ENCODE measurements around the gene CA12. TPM values are rescaled to one million over a fixed set of nuclear protein-coding genes. Genes with fewer than 3 reads are reported as not detected.
A peak's percentile ranks its signal among the peaks of the same experiment; 100 is the strongest.

Gene CA12
- total and polyA plus RNA-seq, 2 donors (not counting 3 experiments of a cell fraction or from before 2014, with no cell fraction given): 1.1 to 5.9 TPM

- TF ChIP-seq FOS (IDR thresholded peaks at IDR 0.05; ENCODE audit: borderline replicate concordance, insufficient read depth, low read length): peak; percentile 68
- TF ChIP-seq CTCF (IDR thresholded peaks at IDR 0.05; ENCODE audit: extremely low read depth in 1 of 2, insufficient read depth in 1 of 2, low read depth in 1 of 2, low read length in 2 of 2): no peak
- TF ChIP-seq JUN (IDR thresholded peaks at IDR 0.05; ENCODE audit: borderline replicate concordance, insufficient read depth, insufficient read length, low read depth): peak; percentile 39
- no peak for TF ChIP-seq POLR2A (IDR thresholded peaks at IDR 0.05; ENCODE audit: low read depth, low read length)
- H3K9me1 ChIP-seq (replicated peaks; ENCODE audit: control insufficient read depth, extremely low read depth, insufficient read depth, low read length): no peaks in the 10 kb centered on the region
- no peaks in the 10 kb centered on the region for H3K9me3 ChIP-seq (replicated peaks; ENCODE audit: control insufficient read depth, insufficient read depth, low read length)
- dilution Hi-C loops (cut with MboI; ENCODE audit: extremely low pct_ligation_motif_present, low sequenced_read_pairs): no loop called here
- ChIA-PET CTCF (interaction anchor here (0.6 to 1.3 kb wide), 6 partner anchors 16 to 134 kb away, joined by 3 to 7 read pairs (median 4); no protein-coding TSS in a partner anchor), POLR2A (interaction anchor here (1.6 kb wide), 1 partner anchor 10 kb away, joined by 4 read pairs; no protein-coding TSS in a partner anchor)
- H2AFZ ChIP-seq (ENCODE audit: low read depth, low read length): no peak overlapping the region
- no peak overlapping the region for H3K9ac ChIP-seq (replicated peaks; ENCODE audit: extremely low read depth, insufficient read depth, low read length)
- DNase-seq (ENCODE audit: low read depth, low spot score) (peak; percentile 83), FAIRE-seq (peak; percentile 99)
- H3K27ac ChIP-seq (ENCODE audit: insufficient read depth, low read depth, low read length): no peak overlapping the region
- H3K27me3 ChIP-seq (ENCODE audit: control insufficient read depth in 2 of 2, insufficient read depth in 2 of 2, low read length in 2 of 2): no peaks in the 10 kb centered on the region
- peaks cover 10% of the 10 kb centered on the region for H3K4me1 ChIP-seq (ENCODE audit: control insufficient read depth, extremely low read depth, insufficient read depth, low read length)
- H3K4me2 ChIP-seq (ENCODE audit: insufficient read depth, low read length): no peak overlapping the region
- no peaks in the 10 kb centered on the region for H4K20me1 ChIP-seq (replicated peaks; ENCODE audit: control insufficient read depth, extremely low read depth, insufficient read depth, low read length)
- intact Hi-C loops (cut with micrococcal nuclease): no loop called here
- no peaks in the 10 kb centered on the region for H3K36me3 ChIP-seq (ENCODE audit: control insufficient read depth in 2 of 2, extremely low read depth in 1 of 2, insufficient read depth in 2 of 2, low read length in 2 of 2)
- no peaks in the 10 kb centered on the region for H3K79me2 ChIP-seq (ENCODE audit: control insufficient read depth, insufficient read depth, low read length)
- no TSS peak for BruUV-seq (replicated peaks)
- H3K4me3 ChIP-seq (replicated peaks in 1 of 3; ENCODE audit: insufficient read depth in 1 of 3, low read depth in 1 of 3, low read length in 3 of 3): no peak overlapping the region
These were observed 49.1 kb downstream of the CA12 start for GRCh38 chr15:63332367-63333124.

GRCh38 chr15:63331456-63331855, 50.2 kb downstream of the CA12 start:
- Histone ChIP-seq H3K4me2 (ENCODE audit: insufficient read depth, low read length) (no peak overlapping the region), H3K79me2 (ENCODE audit: control insufficient read depth, insufficient read depth, low read length) (no peaks in the 10 kb centered on the region), H3K36me3 (ENCODE audit: control insufficient read depth in 2 of 2, extremely low read depth in 1 of 2, insufficient read depth in 2 of 2, low read length in 2 of 2) (no peaks in the 10 kb centered on the region), H4K20me1 (replicated peaks; ENCODE audit: control insufficient read depth, extremely low read depth, insufficient read depth, low read length) (no peaks in the 10 kb centered on the region), H3K27ac (ENCODE audit: insufficient read depth, low read depth, low read length) (no peak overlapping the region), H3K4me3 (replicated peaks in 1 of 3; ENCODE audit: insufficient read depth in 1 of 3, low read depth in 1 of 3, low read length in 3 of 3) (no peak overlapping the region), H2AFZ (ENCODE audit: low read depth, low read length) (no peak overlapping the region), H3K4me1 (ENCODE audit: control insufficient read depth, extremely low read depth, insufficient read depth, low read length) (peaks cover 10% of the 10 kb centered on the region), H3K9ac (replicated peaks; ENCODE audit: extremely low read depth, insufficient read depth, low read length) (no peak overlapping the region), H3K27me3 (ENCODE audit: control insufficient read depth in 2 of 2, insufficient read depth in 2 of 2, low read length in 2 of 2) (no peaks in the 10 kb centered on the region), H3K9me3 (replicated peaks; ENCODE audit: control insufficient read depth, insufficient read depth, low read length) (no peaks in the 10 kb centered on the region), H3K9me1 (replicated peaks; ENCODE audit: control insufficient read depth, extremely low read depth, insufficient read depth, low read length) (no peaks in the 10 kb centered on the region)
- intact Hi-C loops (cut with micrococcal nuclease) (no loop called here), dilution Hi-C loops (cut with MboI; ENCODE audit: extremely low pct_ligation_motif_present, low sequenced_read_pairs) (no loop called here)
- CTCF ChIA-PET: no interaction called here
- DNase-seq (ENCODE audit: low read depth, low spot score): no peak
- no peak for FAIRE-seq
- POLR2A ChIA-PET: no interaction called here
- no TSS peak for BruUV-seq (replicated peaks)
- no peak for TF ChIP-seq EZH2 (IDR thresholded peaks at IDR 0.05; ENCODE audit: borderline replicate concordance, low read depth, low read length, severe bottlenecking)
- TF ChIP-seq GATA2 (IDR thresholded peaks at IDR 0.05; ENCODE audit: insufficient read depth, insufficient read length, low read depth, low read length): no peak
- TF ChIP-seq CTCF (IDR thresholded peaks at IDR 0.05; ENCODE audit: extremely low read depth in 1 of 2, insufficient read depth in 1 of 2, low read depth in 1 of 2, low read length in 2 of 2): no peak
- TF ChIP-seq MYC (IDR thresholded peaks at IDR 0.05; ENCODE audit: low read depth, low read length): no peak
- TF ChIP-seq POLR2AphosphoS5 (IDR thresholded peaks at IDR 0.05; ENCODE audit: insufficient read depth, low read depth, low read length): no peak
- TF ChIP-seq MAX (IDR thresholded peaks at IDR 0.05; ENCODE audit: insufficient read depth, insufficient read length): no peak
- no peak for TF ChIP-seq JUN (IDR thresholded peaks at IDR 0.05; ENCODE audit: borderline replicate concordance, insufficient read depth, insufficient read length, low read depth)
- no peak for TF ChIP-seq FOS (IDR thresholded peaks at IDR 0.05; ENCODE audit: borderline replicate concordance, insufficient read depth, low read length)
- TF ChIP-seq POLR2A (IDR thresholded peaks at IDR 0.05; ENCODE audit: low read depth, low read length): no peak

All from endothelial cell of umbilical vein (primary cell).